HepG2 (cell line): ENCODE data around the gene ERMAP.

ENCODE experiments used
- BCLAF1 ChIP-seq: fragments of 450-650 bp; IDR thresholded peaks from 2 replicates; pipeline ENCODE4 v1.6.1; 2017; ENCODE audit warnings: mild to moderate bottlenecking
- IRX3 ChIP-seq: sonication (generic); formaldehyde crosslinking; IDR thresholded peaks from 2 replicates; pipeline ENCODE4 v1.8.1; 2023; ENCODE audit warnings: mild to moderate bottlenecking, low read depth, missing genetic modification reagents, borderline replicate concordance
- POLR2A ChIP-seq, 2 experiments: IDR thresholded peaks; 2 replicates each; pipeline ENCODE4 v1.6.1; 2011; ENCODE audit warnings: low read depth in 2 of 2, low read length in 2 of 2, mild to moderate bottlenecking in 1 of 2, moderate library complexity in 1 of 2; ENCODE audit not compliant: insufficient read depth in 1 of 2
- TAF1 ChIP-seq: sonication (generic); formaldehyde crosslinking; IDR thresholded peaks from 2 replicates; pipeline ENCODE4 v1.4.0; 2020; ENCODE audit warnings: missing genetic modification reagents
- TEAD2 ChIP-seq: sonication (generic); formaldehyde crosslinking; IDR thresholded peaks from 2 replicates; pipeline ENCODE4 v1.9.0; 2021; ENCODE audit warnings: missing genetic modification reagents
- ZZZ3 ChIP-seq: sonication (generic); formaldehyde crosslinking; IDR thresholded peaks from 2 replicates; pipeline ENCODE4 v1.4.0; 2020; ENCODE audit warnings: missing genetic modification reagents, mild to moderate bottlenecking, borderline replicate concordance
- TF ChIP-seq, protein P1 (sequence below): sonication (generic); formaldehyde crosslinking; IDR thresholded peaks from 2 replicates; pipeline ENCODE4 v1.5.0; 2020; ENCODE audit warnings: mild to moderate bottlenecking, missing genetic modification reagents, moderate library complexity

GRCh38 chr1:42801832-42802473 is 15.0 kb upstream of the ERMAP start:
- TF ChIP-seq BCLAF1 (no peak), TAF1 (CRISPR knock-in tag) (no peak), TEAD2 (CRISPR knock-in tag) (no peak), POLR2A (IDR thresholded peaks at IDR 0.05; ENCODE audit: insufficient read depth in 1 of 2, low read depth in 2 of 2, low read length in 2 of 2) (no peak), ZZZ3 (CRISPR knock-in tag) (no peak), IRX3 (CRISPR knock-in tag) (no peak)
- TF ChIP-seq, protein P1, sequence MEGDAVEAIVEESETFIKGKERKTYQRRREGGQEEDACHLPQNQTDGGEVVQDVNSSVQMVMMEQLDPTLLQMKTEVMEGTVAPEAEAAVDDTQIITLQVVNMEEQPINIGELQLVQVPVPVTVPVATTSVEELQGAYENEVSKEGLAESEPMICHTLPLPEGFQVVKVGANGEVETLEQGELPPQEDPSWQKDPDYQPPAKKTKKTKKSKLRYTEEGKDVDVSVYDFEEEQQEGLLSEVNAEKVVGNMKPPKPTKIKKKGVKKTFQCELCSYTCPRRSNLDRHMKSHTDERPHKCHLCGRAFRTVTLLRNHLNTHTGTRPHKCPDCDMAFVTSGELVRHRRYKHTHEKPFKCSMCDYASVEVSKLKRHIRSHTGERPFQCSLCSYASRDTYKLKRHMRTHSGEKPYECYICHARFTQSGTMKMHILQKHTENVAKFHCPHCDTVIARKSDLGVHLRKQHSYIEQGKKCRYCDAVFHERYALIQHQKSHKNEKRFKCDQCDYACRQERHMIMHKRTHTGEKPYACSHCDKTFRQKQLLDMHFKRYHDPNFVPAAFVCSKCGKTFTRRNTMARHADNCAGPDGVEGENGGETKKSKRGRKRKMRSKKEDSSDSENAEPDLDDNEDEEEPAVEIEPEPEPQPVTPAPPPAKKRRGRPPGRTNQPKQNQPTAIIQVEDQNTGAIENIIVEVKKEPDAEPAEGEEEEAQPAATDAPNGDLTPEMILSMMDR (CRISPR knock-in tag): no peak
